ENCODE data around the gene WIPF1.

The WIPF1 gene

GRCh38 chr2:174605687-174606086 lies 8.1 kb upstream of the WIPF1 start:
- no peak for DNase-seq
- no peaks in the 10 kb centered on the region for H3K36me3 ChIP-seq
- TF ChIP-seq CTCF (IDR thresholded peaks at IDR 0.05): peak; percentile 48 to 52
- intact Hi-C loops (cut with DNase I; ENCODE audit: low total_unique reads): loop anchor here (10.0 kb wide), 1 partner anchor 141 kb away; no protein-coding TSS in a partner anchor
- no peaks in the 10 kb centered on the region for H3K9me3 ChIP-seq
- H3K4me1 ChIP-seq: peaks cover 0 to 69% (median 45%) of the 10 kb centered on the region in 4 donors
- no peak overlapping the region for H3K4me3 ChIP-seq
- no peaks in the 10 kb centered on the region for H3K27me3 ChIP-seq
- H3K27ac ChIP-seq: peak overlapping the region; percentile 48 to 62

- H3K27me3 ChIP-seq: no peaks in the 10 kb centered on the region
- intact Hi-C loops (cut with DNase I; ENCODE audit: low total_unique reads): loop anchor here (10.0 kb wide), 1 partner anchor 138 kb away; no protein-coding TSS in a partner anchor
- no peak overlapping the region for H3K4me3 ChIP-seq
- H3K27ac ChIP-seq: peak overlapping the region in 1 of 2 donors; percentile 34
- peak; percentile 72 to 85 for DNase-seq
- H3K4me1 ChIP-seq: peaks cover 0 to 54% (median 31%) of the 10 kb centered on the region in 4 donors
- H3K9me3 ChIP-seq: no peaks in the 10 kb centered on the region
- TF ChIP-seq CTCF (IDR thresholded peaks at IDR 0.05): peak; percentile 55 to 57
- no peaks in the 10 kb centered on the region for H3K36me3 ChIP-seq
Measured at GRCh38 chr2:174603280-174603679, 5.7 kb upstream of the WIPF1 start.

GRCh38 chr2:174602745-174603144 lies 5.1 kb upstream of the WIPF1 start:
- intact Hi-C loops (cut with DNase I; ENCODE audit: low total_unique reads): loop anchor here (10.0 kb wide), 1 partner anchor 138 kb away; no protein-coding TSS in a partner anchor
- no peak for TF ChIP-seq CTCF (IDR thresholded peaks at IDR 0.05)
- DNase-seq: no peak
- Histone ChIP-seq H3K36me3 (no peaks in the 10 kb centered on the region), H3K27me3 (no peaks in the 10 kb centered on the region), H3K27ac (peak overlapping the region in 1 of 2 donors; percentile 34), H3K9me3 (no peaks in the 10 kb centered on the region), H3K4me1 (peaks cover 0 to 54% (median 35%) of the 10 kb centered on the region in 4 donors), H3K4me3 (no peak overlapping the region)

- Histone ChIP-seq H3K27me3 (no peaks in the 10 kb centered on the region), H3K9me3 (no peaks in the 10 kb centered on the region), H3K4me1 (peaks cover 0 to 57% (median 31%) of the 10 kb centered on the region in 4 donors), H3K27ac (peak overlapping the region in 1 of 2 donors; percentile 26), H3K36me3 (no peaks in the 10 kb centered on the region), H3K4me3 (no peak overlapping the region)
- TF ChIP-seq CTCF (IDR thresholded peaks at IDR 0.05): no peak
- intact Hi-C loops (cut with DNase I; ENCODE audit: low total_unique reads): loop anchor here (10.0 kb wide), 1 partner anchor 136 kb away; no protein-coding TSS in a partner anchor
- DNase-seq: no peak
Measured at GRCh38 chr2:174600349-174600748, 2.7 kb upstream of the WIPF1 start.

- Histone ChIP-seq H3K4me1 (peaks cover 0 to 59% (median 31%) of the 10 kb centered on the region in 4 donors), H3K27ac (peak overlapping the region in 1 of 2 donors; percentile 26), H3K4me3 (no peak overlapping the region), H3K9me3 (no peaks in the 10 kb centered on the region), H3K36me3 (no peaks in the 10 kb centered on the region), H3K27me3 (no peaks in the 10 kb centered on the region)
- TF ChIP-seq CTCF (IDR thresholded peaks at IDR 0.05): no peak
- DNase-seq: no peak
- intact Hi-C loops (cut with DNase I; ENCODE audit: low total_unique reads): no loop called here
Measured at GRCh38 chr2:174599310-174599921, 1.8 kb upstream of the WIPF1 start.
